HG03469 (cell line): ENCODE results near the gene ZNF236.
A peak's percentile ranks its signal among the peaks of the same experiment; 100 is the strongest.
"Not testable (repeated sequence)": the region's sequence is repeated elsewhere in the genome, so short reads cannot be mapped to it uniquely, and the experiment has no call there.

Experiments
- ATAC-seq: cut with Tn5 transposase; IDR thresholded peaks from one replicate; pipeline ENCODE4 v1.9.1; 2021; ENCODE audit warnings: mild to moderate bottlenecking, moderate library complexity, moderate number of reproducible peaks; ENCODE audit not compliant: unreplicated experiment

ZNF236 gene

DNA sequence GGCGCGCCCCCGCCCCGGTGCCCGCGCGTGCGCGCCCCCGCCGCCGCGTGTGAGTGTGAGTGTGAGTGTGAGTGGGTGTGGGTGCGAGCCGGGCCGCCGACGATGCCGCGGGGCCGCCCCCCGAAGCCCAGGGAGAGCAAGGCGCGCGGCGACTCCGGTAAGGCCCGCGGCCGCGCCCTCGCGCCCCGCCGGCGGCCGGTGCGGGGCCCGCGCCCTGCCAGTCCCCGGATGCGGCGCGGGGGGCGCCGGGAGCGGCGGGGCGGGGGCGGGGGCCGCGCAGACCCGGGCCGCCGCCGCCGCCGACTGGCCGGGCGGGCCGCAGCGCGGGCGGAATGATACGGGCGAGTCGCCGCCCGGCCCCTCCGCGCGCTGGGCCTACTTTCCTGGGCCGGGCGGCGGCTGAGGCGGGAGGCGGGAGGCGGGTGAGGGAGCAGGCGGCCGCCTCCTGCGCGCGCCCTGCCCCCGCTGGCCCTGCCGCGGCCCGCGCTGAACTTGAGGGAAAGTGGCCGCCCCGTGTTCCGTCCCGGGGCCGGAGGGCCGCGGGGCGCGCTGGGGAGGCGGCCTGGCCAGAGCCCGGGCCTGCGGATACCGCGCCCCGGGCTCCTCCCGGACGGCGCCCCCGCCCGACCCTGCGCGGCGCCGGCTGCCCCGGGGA lies at the start of gene ZNF236:
Gene ZNF236, plus strand, starts transcription at position 52 of the 655 bp plus-strand sequence. Its CDS starts 51 bp downstream, at position 103.
- peak; percentile 30 for ATAC-seq

- no peak for ATAC-seq
Measured at GRCh38 chr18:76772665-76773064, 49.7 kb upstream of the ZNF236 start.

- not testable (repeated sequence) for ATAC-seq
Measured at GRCh38 chr18:76777036-76777435, 45.3 kb upstream of the ZNF236 start.

- ATAC-seq = no peak
Measured at GRCh38 chr18:76783786-76784484, 38.4 kb upstream of the ZNF236 start.

- no peak for ATAC-seq
Measured at GRCh38 chr18:76785872-76786271, 36.5 kb upstream of the ZNF236 start.

GRCh38 chr18:76788571-76789317 lies 33.6 kb upstream of the ZNF236 start:
- ATAC-seq = no peak

GRCh38 chr18:76791106-76791505 lies 31.3 kb upstream of the ZNF236 start:
- no peak for ATAC-seq

DNA sequence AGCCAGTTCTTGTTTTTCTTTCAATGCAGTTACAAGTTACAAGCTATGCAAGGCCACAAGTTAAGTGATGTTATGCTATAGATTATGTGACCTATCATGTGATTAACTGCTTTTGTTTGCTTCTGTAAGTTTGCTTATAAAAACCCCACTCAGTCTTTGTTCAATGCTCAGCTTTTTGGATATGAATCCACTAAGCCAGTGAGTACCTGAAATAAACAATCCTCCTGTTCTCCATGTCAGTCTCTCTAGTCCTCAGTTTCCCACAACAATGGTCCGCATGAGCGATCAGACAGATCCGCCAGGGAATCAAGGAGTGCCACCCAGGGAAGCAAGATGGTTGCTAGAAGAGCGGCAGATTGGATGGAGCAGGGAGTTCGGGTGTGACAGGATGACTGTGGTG lies 30.7 kb upstream of the ZNF236 start:
- ATAC-seq = no peak

- no peak for ATAC-seq
Measured at GRCh38 chr18:76794326-76794725, 28.0 kb upstream of the ZNF236 start.

DNA sequence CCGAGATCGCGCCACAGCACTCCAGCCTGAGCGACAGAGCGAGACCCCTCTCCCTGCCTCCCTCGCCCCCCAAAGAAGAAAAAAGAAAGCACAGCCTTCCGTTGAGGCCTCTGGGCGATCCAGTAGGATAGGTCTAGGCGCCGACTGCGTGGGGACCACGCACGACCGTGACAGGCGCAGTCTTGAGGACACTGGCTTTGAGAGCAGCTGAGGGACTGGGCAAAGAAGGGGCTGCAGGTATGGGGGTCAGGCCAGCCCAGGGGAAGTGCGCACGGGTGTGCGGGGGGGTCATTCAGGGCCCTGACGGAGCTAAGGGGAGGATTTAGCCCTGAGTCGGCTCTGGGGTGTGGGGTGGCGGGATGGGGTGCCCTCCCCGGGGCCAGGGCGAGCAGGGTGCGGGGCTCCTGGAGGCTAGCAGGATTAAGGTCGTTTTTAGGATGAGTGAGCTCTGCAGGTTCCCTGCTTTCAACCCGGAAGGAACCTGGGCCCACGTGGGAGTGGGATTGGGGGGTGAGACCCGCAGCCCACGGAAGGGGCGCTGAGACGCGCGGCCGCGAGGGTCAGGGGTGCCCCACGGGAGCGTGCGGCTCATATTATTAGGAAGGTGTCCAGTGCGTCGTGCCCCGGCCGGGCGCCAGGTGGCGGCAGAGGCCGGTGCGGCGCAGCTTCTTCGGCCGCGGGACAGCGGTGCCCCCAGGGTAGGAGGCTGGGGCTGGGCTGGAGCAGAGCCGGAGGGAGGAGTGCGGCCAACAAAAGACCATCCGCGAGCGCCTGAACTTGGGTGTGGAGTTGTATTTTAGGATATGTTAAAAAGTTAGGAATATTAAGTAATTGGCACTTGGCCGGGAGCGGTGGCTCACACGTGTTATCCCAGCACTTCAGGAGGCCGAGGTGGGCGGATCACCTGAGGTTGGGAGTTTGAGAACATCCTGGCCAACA lies 20.5 kb upstream of the ZNF236 start:
- ATAC-seq = peak; percentile 94

- no peak for ATAC-seq
Measured at GRCh38 chr18:76803413-76803812, 18.9 kb upstream of the ZNF236 start.

GRCh38 chr18:76803814-76804213 lies 18.5 kb upstream of the ZNF236 start:
- ATAC-seq = peak; percentile 42

GRCh38 chr18:76805221-76805620 lies 17.1 kb upstream of the ZNF236 start:
- ATAC-seq = no peak

DNA sequence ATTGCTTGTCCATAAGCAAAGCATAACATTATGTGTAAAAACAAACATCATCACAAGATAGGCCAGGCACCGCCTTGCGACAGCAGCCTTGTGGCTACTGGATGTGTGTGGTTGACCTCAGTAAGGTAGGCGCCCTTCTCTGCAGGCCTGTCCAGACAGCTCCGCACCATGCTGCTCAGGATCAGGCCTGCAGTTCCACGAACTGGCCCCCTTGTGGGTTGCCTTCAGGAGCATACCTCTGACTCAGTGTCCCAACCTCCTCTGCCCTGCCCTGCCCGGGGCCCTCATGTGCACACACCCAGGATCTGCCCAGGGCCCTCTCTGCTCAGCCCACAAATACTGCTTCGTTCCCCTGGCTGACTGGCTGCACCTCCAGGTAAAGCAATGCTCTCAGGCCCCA lies 16.1 kb upstream of the ZNF236 start:
- no peak for ATAC-seq

- no peak for ATAC-seq
Measured at GRCh38 chr18:76808561-76808960, 13.8 kb upstream of the ZNF236 start.

DNA sequence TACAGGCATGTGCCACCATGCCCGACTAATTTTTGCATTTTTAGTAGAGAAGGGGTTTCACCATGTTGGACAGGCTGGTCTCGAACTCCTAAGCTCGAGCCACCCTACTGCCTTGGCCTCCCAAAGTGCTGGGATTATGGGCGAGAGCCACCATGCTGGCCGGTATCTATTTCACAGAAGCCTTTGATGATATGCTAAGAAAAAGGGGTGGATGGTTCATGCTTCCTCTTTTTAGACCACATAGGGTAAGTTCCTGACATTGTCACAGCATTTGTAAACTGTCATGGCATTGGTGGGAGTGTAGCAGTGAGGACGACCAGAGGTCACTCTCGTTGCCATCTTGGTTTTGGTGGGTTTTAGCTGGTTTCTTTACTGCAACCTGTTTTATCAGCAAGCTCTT lies 10.8 kb upstream of the ZNF236 start:
- ATAC-seq = not testable (repeated sequence)

DNA sequence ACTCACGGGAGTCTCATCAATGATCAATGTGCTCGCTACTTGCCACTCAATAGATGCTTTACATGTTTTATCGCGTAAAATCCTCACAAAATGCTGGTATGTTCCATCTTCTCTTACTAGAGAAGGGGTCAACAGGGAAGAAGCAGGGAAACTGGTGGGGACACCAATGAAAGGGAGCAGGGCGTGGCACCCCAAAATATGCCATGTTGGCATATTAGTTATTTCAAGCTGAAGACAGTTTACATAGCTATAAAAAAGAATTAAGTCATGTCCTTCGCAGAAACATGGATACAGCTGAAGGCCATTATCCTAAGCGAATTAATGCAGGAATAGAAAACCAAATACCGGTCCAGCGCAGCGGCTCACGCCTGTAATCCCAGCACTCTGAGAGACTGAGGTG lies 8.1 kb upstream of the ZNF236 start:
- no peak for ATAC-seq

DNA sequence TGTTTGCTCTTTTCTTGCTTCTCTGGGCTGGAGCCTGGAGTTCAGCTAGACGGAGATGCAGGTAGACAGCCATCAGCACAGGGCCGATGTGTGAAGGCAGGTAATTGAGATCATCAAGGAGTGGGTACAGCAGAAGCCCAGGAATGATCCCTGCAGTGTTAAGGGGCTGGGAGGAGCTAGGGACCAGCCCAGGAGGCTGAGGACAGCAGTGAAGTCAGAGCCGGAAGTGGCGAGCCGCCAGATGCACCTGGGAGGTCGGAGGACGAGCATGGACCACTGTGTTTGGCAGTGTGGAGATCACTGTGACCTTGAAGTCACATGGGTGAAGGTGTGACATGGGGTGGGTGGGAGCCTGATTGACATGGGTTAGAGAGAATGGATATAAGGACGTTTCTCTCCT lies 6.2 kb upstream of the ZNF236 start:
- ATAC-seq = no peak

DNA sequence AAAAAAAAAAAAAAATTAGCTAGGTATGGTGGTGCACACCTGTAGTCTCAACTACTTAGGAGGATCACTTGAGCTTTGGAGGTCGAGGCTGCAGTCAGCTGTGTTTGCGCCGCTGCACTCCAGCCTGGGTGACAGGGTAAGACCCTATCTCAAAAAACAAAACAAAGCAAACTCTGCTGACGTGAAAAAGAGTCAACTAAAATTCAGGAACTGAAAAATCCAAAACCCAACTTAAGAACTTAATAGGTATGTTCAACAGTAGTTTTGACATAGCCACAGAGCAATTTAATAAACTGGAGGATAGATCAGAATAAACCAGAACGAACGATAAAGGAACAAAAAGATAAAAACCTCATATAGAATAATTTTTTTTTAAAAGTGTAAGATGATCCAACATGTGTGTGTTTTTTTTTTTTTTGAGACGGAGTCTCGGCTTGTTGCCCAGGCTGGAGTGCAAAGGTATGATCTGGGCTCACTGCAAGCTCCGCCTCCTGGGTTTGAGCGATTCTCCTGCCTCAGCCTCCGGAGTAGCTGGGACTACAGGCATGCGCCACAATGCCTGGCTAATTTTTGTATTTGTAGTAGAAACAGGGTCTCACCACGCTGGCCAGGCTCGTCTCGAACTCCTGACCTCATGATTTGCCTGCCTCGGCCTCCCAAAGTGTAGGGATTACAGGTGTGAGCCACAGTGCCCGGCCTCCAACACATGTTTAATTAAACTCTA lies 4.3 kb upstream of the ZNF236 start:
- ATAC-seq = no peak
